GM19467 (cell line): ENCODE measurements around the gene NR3C1.

Experiments used
- ATAC-seq: cut with Tn5 transposase; IDR thresholded peaks from one replicate; pipeline ENCODE4 v1.9.1; 2021; ENCODE audit warnings: mild to moderate bottlenecking, moderate library complexity; ENCODE audit not compliant: unreplicated experiment

Gene NR3C1

GRCh38 chr5:143314099-143314498 lies 89.4 kb downstream of the NR3C1 start:
- ATAC-seq, result no peak

GRCh38 chr5:143313298-143313852 lies 90.1 kb downstream of the NR3C1 start:
- ATAC-seq, result no peak

GRCh38 chr5:143312822-143313221 lies 90.7 kb downstream of the NR3C1 start:
- no peak for ATAC-seq

- no peak for ATAC-seq
These were observed 91.5 kb downstream of the NR3C1 start for GRCh38 chr5:143311955-143312354.

GRCh38 chr5:143311428-143311827 lies 92.1 kb downstream of the NR3C1 start:
- no peak for ATAC-seq

GRCh38 chr5:143309661-143310431 lies 93.6 kb downstream of the NR3C1 start:
- no peak for ATAC-seq

GRCh38 chr5:143308731-143309130 lies 94.8 kb downstream of the NR3C1 start:
- no peak for ATAC-seq

GRCh38 chr5:143306040-143306439 lies 97.4 kb downstream of the NR3C1 start:
- ATAC-seq, result no peak

GRCh38 chr5:143304836-143305475 lies 98.5 kb downstream of the NR3C1 start:
- ATAC-seq, result no peak

- ATAC-seq, result no peak
These were observed 101.0 kb downstream of the NR3C1 start for GRCh38 chr5:143302341-143303045.

- ATAC-seq, result no peak
These were observed 105.7 kb downstream of the NR3C1 start for GRCh38 chr5:143297756-143298155.

GRCh38 chr5:143290125-143290524 lies 113.4 kb downstream of the NR3C1 start:
- ATAC-seq, result no peak

- ATAC-seq, result no peak
These were observed 119.0 kb downstream of the NR3C1 start for GRCh38 chr5:143284521-143284920.

- ATAC-seq, result no peak
These were observed 119.5 kb downstream of the NR3C1 start for GRCh38 chr5:143284002-143284401.

- ATAC-seq, result no peak
These were observed 122.3 kb downstream of the NR3C1 start for GRCh38 chr5:143281226-143281625.

- ATAC-seq, result no peak
These were observed 123.8 kb downstream of the NR3C1 start for GRCh38 chr5:143279698-143280097.

GRCh38 chr5:143277536-143277935 lies 126.0 kb downstream of the NR3C1 start:
- no peak for ATAC-seq

- no peak for ATAC-seq
These were observed 127.7 kb downstream of the NR3C1 start for GRCh38 chr5:143275512-143276363.

GRCh38 chr5:143274952-143275351 lies 128.5 kb downstream of the NR3C1 start:
- ATAC-seq, result no peak

- ATAC-seq, result no peak
These were observed 132.1 kb downstream of the NR3C1 start for GRCh38 chr5:143271431-143271830.

- ATAC-seq, result no peak
These were observed 135.1 kb downstream of the NR3C1 start for GRCh38 chr5:143268388-143268787.
